HCT116 (cell line): ENCODE results near the gene GDPD2.
A peak's percentile ranks its signal among the peaks of the same experiment; 100 is the strongest.

Source experiments
- CEBPB ChIP-seq: IDR thresholded peaks from 2 replicates; pipeline ENCODE4 v1.6.1; 2012; ENCODE audit warnings: low read depth
- CTCF ChIP-seq, 3 experiments: fragments of 200-600 bp in 1 of 3; sonication (generic) in 1 of 3; IDR thresholded peaks in 2 of 3; conservative IDR thresholded peaks in 1 of 3; 2 replicates each; pipeline ENCODE4 v1.5.1; 2012 to 2017; ENCODE audit warnings: low read depth in 2 of 3, low read length in 2 of 3, antibody characterized with exemption in 1 of 3, borderline replicate concordance in 1 of 3, control low read depth in 1 of 3, mild to moderate bottlenecking in 1 of 3, mixed read lengths in 1 of 3, mixed run types in 1 of 3, moderate library complexity in 1 of 3; ENCODE audit not compliant: insufficient read depth in 1 of 3
- EZH2 ChIP-seq: fragments of 200-600 bp; sonication (generic); IDR thresholded peaks from 2 replicates; pipeline ENCODE4 v1.6.1; 2017; ENCODE audit warnings: antibody characterized with exemption, mixed run types
- JUND ChIP-seq: IDR thresholded peaks from 2 replicates; pipeline ENCODE4 v1.6.1; 2012
- POLR2A ChIP-seq: IDR thresholded peaks from 2 replicates; pipeline ENCODE4 v1.7.0; 2011; ENCODE audit warnings: borderline replicate concordance; ENCODE audit not compliant: insufficient read depth, insufficient read length; ENCODE audit errors: extremely low read depth
- POLR2AphosphoS5 ChIP-seq: IDR thresholded peaks from 2 replicates; pipeline ENCODE4 v1.6.1; 2011; ENCODE audit warnings: mild to moderate bottlenecking, low read depth, low read length, moderate library complexity
- SP1 ChIP-seq: IDR thresholded peaks from 2 replicates; pipeline ENCODE4 v1.6.1; 2012; ENCODE audit warnings: low read depth
- YY1 ChIP-seq: IDR thresholded peaks from 2 replicates; pipeline ENCODE4 v1.6.1; 2011; ENCODE audit warnings: low read length, low read depth, moderate library complexity, mild to moderate bottlenecking; ENCODE audit not compliant: insufficient replicate concordance; ENCODE audit errors: extremely low read depth

- no peak for TF ChIP-seq CTCF (IDR thresholded peaks at IDR 0.05 in 2 of 3, conservative IDR thresholded peaks at IDR 0.05 in 1 of 3; ENCODE audit: borderline replicate concordance in 1 of 3, insufficient read depth in 1 of 3, low read depth in 2 of 3, low read length in 2 of 3)
- no peak for TF ChIP-seq SP1
- TF ChIP-seq CEBPB = no peak
- no peak for TF ChIP-seq EZH2
- peak; percentile 71 for TF ChIP-seq POLR2AphosphoS5
- TF ChIP-seq POLR2A = no peak
- no peak for TF ChIP-seq YY1
- no peak for TF ChIP-seq JUND
Observed at GRCh38 chrX:70434352-70434866, 11.3 kb downstream of the GDPD2 start.
